ENCODE measurements around the gene ANP32E. TPM values are rescaled to one million over a fixed set of nuclear protein-coding genes. Genes with fewer than 3 reads are reported as not detected.

The ANP32E gene
- total and polyA plus RNA-seq, 2 of the 8 experiments (the other 6 are each of a cell fraction or from before 2014, with no cell fraction given), result 20.7 to 123 TPM

- H4K91ac ChIP-seq (replicated peaks; ENCODE audit: insufficient read length, low read length), result no peak overlapping the region
Measured at GRCh38 chr1:150168960-150169601, 66.8 kb downstream of the ANP32E start.

More at GRCh38 chr1:150168960-150169601, 66.8 kb downstream of the ANP32E start:
- H3K36me3 ChIP-seq (ENCODE audit: control insufficient read depth in 2 of 4, insufficient read depth in 4 of 4, low read length in 3 of 4), result no peaks in the 10 kb centered on the region
- no peak overlapping the region for H3K4ac ChIP-seq (replicated peaks; ENCODE audit: insufficient read length, low read depth, low read length)
- H3K23me2 ChIP-seq (ENCODE audit: low read depth, low read length), result no peaks in the 10 kb centered on the region
- TF ChIP-seq CTCF (IDR thresholded peaks at IDR 0.05; ENCODE audit: control extremely low read depth in 1 of 3, insufficient read depth in 1 of 3, low read depth in 1 of 3, low read length in 3 of 3), result peak; percentile 74 to 78 (median 78)
- peak; percentile 83 to 89 for TF ChIP-seq RAD21 (IDR thresholded peaks at IDR 0.05 in 1 of 2, conservative IDR thresholded peaks at IDR 0.05 in 1 of 2; ENCODE audit: low read depth in 2 of 2, low read length in 2 of 2)
- no peak for TF ChIP-seq HDAC2 (IDR thresholded peaks at IDR 0.05; ENCODE audit: borderline replicate concordance in 1 of 2, low read depth in 2 of 2, low read length in 2 of 2)
- peak; percentile 56; the same call in 1 of the 2 replicates for TF ChIP-seq YY1 (IDR thresholded peaks at IDR 0.05; ENCODE audit: low read depth, low read length)
- TF ChIP-seq, protein P1, sequence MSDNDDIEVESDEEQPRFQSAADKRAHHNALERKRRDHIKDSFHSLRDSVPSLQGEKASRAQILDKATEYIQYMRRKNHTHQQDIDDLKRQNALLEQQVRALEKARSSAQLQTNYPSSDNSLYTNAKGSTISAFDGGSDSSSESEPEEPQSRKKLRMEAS (IDR thresholded peaks at IDR 0.05), result no peak
- no peak overlapping the region for H2BK12ac ChIP-seq (ENCODE audit: low read depth, low read length)
- H3K27me3 ChIP-seq (replicated peaks in 1 of 4; ENCODE audit: control insufficient read depth in 3 of 4, extremely low read depth in 1 of 4, insufficient read depth in 3 of 4, low read length in 3 of 4), result no peaks in the 10 kb centered on the region
- H3K9me3 ChIP-seq (ENCODE audit: insufficient read depth in 2 of 2, low read depth in 1 of 2, low read length in 1 of 2), result no peaks in the 10 kb centered on the region
- no peak overlapping the region for H3K27ac ChIP-seq (ENCODE audit: low read depth, low read length)
- H3K18ac ChIP-seq (ENCODE audit: extremely low read depth, low read length), result no peak overlapping the region
- no peak overlapping the region for H2AFZ ChIP-seq (ENCODE audit: low read length)
- no peaks in the 10 kb centered on the region for H3K79me1 ChIP-seq (ENCODE audit: low read depth, low read length)
- DNase-seq (ENCODE audit: low read depth in 1 of 2, low spot score in 2 of 2) (peak in 1 of 2 experiments; percentile 86), FAIRE-seq (no peak)
- no peak overlapping the region for H2BK20ac ChIP-seq (ENCODE audit: low read length)
- POLR2A ChIA-PET (ENCODE audit: partially characterized antibody), result interaction anchor here (0.6 to 1.4 kb wide), 6 partner anchors 39 to 324 kb away, joined by 3 to 6 read pairs (median 4); partner anchors contain the start of gene OTUD7B
- no peaks in the 10 kb centered on the region for H4K20me1 ChIP-seq (replicated peaks in 1 of 2; ENCODE audit: control insufficient read depth in 1 of 2, insufficient read depth in 2 of 2, low read length in 2 of 2)
- H3K9ac ChIP-seq (replicated peaks in 1 of 4; ENCODE audit: extremely low read depth in 1 of 4, low read depth in 3 of 4, low read length in 3 of 4), result no peak overlapping the region
- H2AK5ac ChIP-seq (ENCODE audit: low read depth, low read length), result no peak overlapping the region
- no peak overlapping the region for H2BK15ac ChIP-seq (ENCODE audit: low read length)
- H3K14ac ChIP-seq (ENCODE audit: insufficient read length), result no peak overlapping the region
- H3K4me1 ChIP-seq (replicated peaks in 1 of 4; ENCODE audit: control insufficient read depth in 3 of 4, insufficient read depth in 4 of 4, low read length in 3 of 4), result peaks cover 0 to 3% (median 2%) of the 10 kb centered on the region in 4 experiments; a peak in 4 of 7 replicates
- CTCF ChIA-PET (ENCODE audit: partially characterized antibody), result interaction anchor here (0.6 to 6.6 kb wide), 30 partner anchors 9 to 282 kb away, joined by 3 to 34 read pairs (median 4); a partner anchor contains a TSS
- no peak overlapping the region for H3K56ac ChIP-seq (replicated peaks; ENCODE audit: insufficient read length, low read depth, low read length)
- no peak overlapping the region for H3K4me3 ChIP-seq (ENCODE audit: extremely low read depth in 1 of 4, insufficient read depth in 2 of 4, low read depth in 3 of 4, low read length in 4 of 4)
- H3K4me2 ChIP-seq (ENCODE audit: insufficient read depth in 1 of 2, low read depth in 2 of 2, low read length in 2 of 2), result no peak overlapping the region
- H4K8ac ChIP-seq (ENCODE audit: extremely low read depth, insufficient read depth, low read length), result no peak overlapping the region
- no peak overlapping the region for H2BK120ac ChIP-seq (replicated peaks; ENCODE audit: low read depth, low read length)
- no peak overlapping the region for H2BK5ac ChIP-seq (ENCODE audit: low read depth, low read length)
- H4K5ac ChIP-seq (ENCODE audit: insufficient read length, low read depth, low read length), result no peak overlapping the region
- WGBS, 2 experiments (ENCODE audit: extremely low coverage in 1 of 2, insufficient coverage in 1 of 2, insufficient read length in 1 of 2, insufficient replicate concordance in 2 of 2, low coverage in 1 of 2, low lambda C conversion rate in 2 of 2, missing lambda C conversion rate in 1 of 2), result 50% methylated on average over 6 of the region's 6 CpGs; no CpG with 5 or more reads in 1 of the 2 experiments
- no peaks in the 10 kb centered on the region for H3K79me2 ChIP-seq (ENCODE audit: control insufficient read depth in 1 of 2, insufficient read depth in 2 of 2, low read length in 2 of 2)
- H3K23ac ChIP-seq (ENCODE audit: insufficient read length), result no peak overlapping the region

All from H1 (cell line).